K562 (cell line): Measurements from ENCODE around the gene PRSS57. TPM values are rescaled to one million over a fixed set of nuclear protein-coding genes. Genes with fewer than 3 reads are reported as not detected.

Source experiments
- ADNP ChIP-seq: fragments of 200-800 bp; sonication (Bioruptor generic); IDR thresholded peaks from 2 replicates; pipeline ENCODE4 v1.6.1; 2016; ENCODE audit warnings: missing genetic modification characterization, missing compliant biosample characterization
- CBX3 ChIP-seq, 2 experiments: IDR thresholded peaks; 1 replicate in 1 of 2; 2 replicates in 1 of 2; pipeline ENCODE4 v1.6.1; 2012; ENCODE audit warnings: inconsistent platforms in 2 of 2, low read length in 2 of 2, borderline replicate concordance in 1 of 2, control low read depth in 1 of 2
- CBX5 ChIP-seq: IDR thresholded peaks from 2 replicates; pipeline ENCODE4 v1.6.1; 2014; ENCODE audit warnings: low read depth, borderline replicate concordance
- DPF2 ChIP-seq: fragments of 450-650 bp; IDR thresholded peaks from 2 replicates; pipeline ENCODE4 v1.6.1; 2016
- ESRRA ChIP-seq: fragments of 450-650 bp; IDR thresholded peaks from 2 replicates; pipeline ENCODE4 v1.6.1; 2014; ENCODE audit warnings: low read depth, mild to moderate bottlenecking, moderate library complexity, borderline replicate concordance
- KDM1A ChIP-seq, 2 experiments: fragments of 450-650 bp; IDR thresholded peaks; 2 replicates each; pipeline ENCODE4 v1.6.1; 2016; ENCODE audit warnings: mild to moderate bottlenecking in 2 of 2
- ZNF766 ChIP-seq: fragments of 200-800 bp; sonication (Bioruptor generic); conservative IDR thresholded peaks from 2 replicates; pipeline ENCODE4 v1.6.1; 2016; ENCODE audit warnings: missing genetic modification characterization, missing compliant biosample characterization
- polyA plus RNA-seq, 8 experiments: library from polyadenylated mRNA; depleted of rRNA in 4 of 8; stranded (reverse) in 5 of 8; unstranded in 3 of 8; fragments of >200 nt; fragmentation: Nextera tagmentation in 2 of 8; fragmentation: Illumina TruSeq in 1 of 8; extraction: Ambion mirVana in 2 of 8; extraction: Trizol in 1 of 8; gene quantifications; 2 replicates each; pipeline versions ENCODE4 v1.2.1 to v1.2.3, GENCODE V29; 2011 to 2014; ENCODE audit warnings: inconsistent platforms in 1 of 8, missing spikeins in 1 of 8
- total RNA-seq, 7 experiments: library from RNA; depleted of rRNA in 6 of 7; stranded (reverse); fragments of >200 nt in 6 of 7; fragmentation: Illumina TruSeq in 2 of 7; extraction: Trizol in 2 of 7; gene quantifications; 2 replicates each; pipeline versions ENCODE4 v1.2.1 to v1.2.3, GENCODE V29; 2011 to 2021; ENCODE audit warnings: low replicate concordance in 1 of 7
- TF ChIP-seq, protein P1 (sequence below), 2 experiments: fragments of 450-650 bp; IDR thresholded peaks; 2 replicates each; pipeline ENCODE4 v1.6.1; 2018; ENCODE audit warnings: mild to moderate bottlenecking in 2 of 2, low read depth in 1 of 2; ENCODE audit not compliant: partially characterized antibody in 2 of 2

PRSS57 gene
- total and polyA plus RNA-seq, 9 of the 15 experiments (the other 6 are each of a cell fraction or from before 2014, with no cell fraction given), result 0.06 to 2.5 (median 1.3) TPM; not detected in 3

DNA sequence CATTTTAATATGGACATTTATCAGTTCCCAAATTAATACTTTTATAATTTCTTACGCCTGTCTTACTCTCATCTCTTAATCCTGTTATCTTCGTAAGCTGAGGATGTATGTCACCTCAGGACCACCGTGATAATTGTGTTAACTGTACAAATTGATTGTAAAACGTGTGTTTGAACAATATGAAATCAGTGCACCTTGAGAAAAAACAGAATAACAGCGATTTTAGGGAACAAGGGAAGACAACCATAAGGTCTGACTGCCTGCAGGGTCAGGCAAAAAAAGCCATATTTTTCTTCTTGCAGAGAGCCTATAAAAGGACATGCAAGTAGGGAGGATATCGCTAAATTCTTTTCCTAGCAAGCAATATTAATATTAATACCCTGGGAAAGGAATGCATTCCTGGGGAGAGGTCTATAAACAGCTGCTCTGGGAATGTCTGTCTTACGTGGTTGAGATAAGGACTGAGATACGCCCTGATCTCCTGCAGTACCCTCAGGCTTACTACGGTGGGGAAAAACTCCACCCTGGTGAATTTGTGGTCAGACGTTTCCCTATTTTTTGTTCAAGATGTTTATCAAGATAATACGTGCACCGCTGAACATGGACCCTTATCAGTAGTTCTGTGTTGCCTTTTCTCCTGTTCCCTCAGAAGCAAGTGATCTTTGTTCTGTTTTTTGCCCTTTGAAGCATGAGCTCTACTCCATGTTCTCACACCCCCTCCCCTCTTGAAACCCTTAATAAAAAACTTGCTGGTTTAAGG is 26.4 kb downstream of the PRSS57 start (continued):
- TF ChIP-seq, protein P1, sequence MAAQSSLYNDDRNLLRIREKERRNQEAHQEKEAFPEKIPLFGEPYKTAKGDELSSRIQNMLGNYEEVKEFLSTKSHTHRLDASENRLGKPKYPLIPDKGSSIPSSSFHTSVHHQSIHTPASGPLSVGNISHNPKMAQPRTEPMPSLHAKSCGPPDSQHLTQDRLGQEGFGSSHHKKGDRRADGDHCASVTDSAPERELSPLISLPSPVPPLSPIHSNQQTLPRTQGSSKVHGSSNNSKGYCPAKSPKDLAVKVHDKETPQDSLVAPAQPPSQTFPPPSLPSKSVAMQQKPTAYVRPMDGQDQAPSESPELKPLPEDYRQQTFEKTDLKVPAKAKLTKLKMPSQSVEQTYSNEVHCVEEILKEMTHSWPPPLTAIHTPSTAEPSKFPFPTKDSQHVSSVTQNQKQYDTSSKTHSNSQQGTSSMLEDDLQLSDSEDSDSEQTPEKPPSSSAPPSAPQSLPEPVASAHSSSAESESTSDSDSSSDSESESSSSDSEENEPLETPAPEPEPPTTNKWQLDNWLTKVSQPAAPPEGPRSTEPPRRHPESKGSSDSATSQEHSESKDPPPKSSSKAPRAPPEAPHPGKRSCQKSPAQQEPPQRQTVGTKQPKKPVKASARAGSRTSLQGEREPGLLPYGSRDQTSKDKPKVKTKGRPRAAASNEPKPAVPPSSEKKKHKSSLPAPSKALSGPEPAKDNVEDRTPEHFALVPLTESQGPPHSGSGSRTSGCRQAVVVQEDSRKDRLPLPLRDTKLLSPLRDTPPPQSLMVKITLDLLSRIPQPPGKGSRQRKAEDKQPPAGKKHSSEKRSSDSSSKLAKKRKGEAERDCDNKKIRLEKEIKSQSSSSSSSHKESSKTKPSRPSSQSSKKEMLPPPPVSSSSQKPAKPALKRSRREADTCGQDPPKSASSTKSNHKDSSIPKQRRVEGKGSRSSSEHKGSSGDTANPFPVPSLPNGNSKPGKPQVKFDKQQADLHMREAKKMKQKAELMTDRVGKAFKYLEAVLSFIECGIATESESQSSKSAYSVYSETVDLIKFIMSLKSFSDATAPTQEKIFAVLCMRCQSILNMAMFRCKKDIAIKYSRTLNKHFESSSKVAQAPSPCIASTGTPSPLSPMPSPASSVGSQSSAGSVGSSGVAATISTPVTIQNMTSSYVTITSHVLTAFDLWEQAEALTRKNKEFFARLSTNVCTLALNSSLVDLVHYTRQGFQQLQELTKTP (IDR thresholded peaks at IDR 0.05; ENCODE audit: low read depth in 1 of 2, partially characterized antibody in 2 of 2), result peak in 1 of 2 experiments; percentile 61
- TF ChIP-seq ESRRA, result peak; percentile 78; the same call in 1 of the 2 replicates
- TF ChIP-seq DPF2, result 0 out of 2 replicates have a peak, but pooled peaks have one; percentile 19
- TF ChIP-seq ZNF766 (CRISPR knock-in tag), result 0 out of 2 replicates have a peak, but pooled peaks have one; percentile 41
- peak; percentile 88; the same call in 1 of the 2 replicates for TF ChIP-seq CBX5
- peak in 1 of 2 experiments; percentile 17; a peak in 1 of 4 replicates for TF ChIP-seq KDM1A (IDR thresholded peaks at IDR 0.05)
- peak in 1 of 2 experiments; percentile 31; a peak in 1 of 3 replicates for TF ChIP-seq CBX3 (IDR thresholded peaks at IDR 0.05; ENCODE audit: borderline replicate concordance in 1 of 2, low read length in 2 of 2)
- peak; percentile 52 for TF ChIP-seq ADNP (tag)
